NCI-H2171 (cell line): ENCODE measurements around the gene ADAMTS20.
A peak's percentile ranks its signal among the peaks of the same experiment; 100 is the strongest.
"Not testable (repeated sequence)": the region's sequence is repeated elsewhere in the genome, so short reads cannot be mapped to it uniquely, and the experiment has no call there.

Source experiments
- DNase-seq: peaks from one replicate; lab custom pipeline; 2025; lab: John Stamatoyannopoulos, UW

The ADAMTS20 gene

DNA sequence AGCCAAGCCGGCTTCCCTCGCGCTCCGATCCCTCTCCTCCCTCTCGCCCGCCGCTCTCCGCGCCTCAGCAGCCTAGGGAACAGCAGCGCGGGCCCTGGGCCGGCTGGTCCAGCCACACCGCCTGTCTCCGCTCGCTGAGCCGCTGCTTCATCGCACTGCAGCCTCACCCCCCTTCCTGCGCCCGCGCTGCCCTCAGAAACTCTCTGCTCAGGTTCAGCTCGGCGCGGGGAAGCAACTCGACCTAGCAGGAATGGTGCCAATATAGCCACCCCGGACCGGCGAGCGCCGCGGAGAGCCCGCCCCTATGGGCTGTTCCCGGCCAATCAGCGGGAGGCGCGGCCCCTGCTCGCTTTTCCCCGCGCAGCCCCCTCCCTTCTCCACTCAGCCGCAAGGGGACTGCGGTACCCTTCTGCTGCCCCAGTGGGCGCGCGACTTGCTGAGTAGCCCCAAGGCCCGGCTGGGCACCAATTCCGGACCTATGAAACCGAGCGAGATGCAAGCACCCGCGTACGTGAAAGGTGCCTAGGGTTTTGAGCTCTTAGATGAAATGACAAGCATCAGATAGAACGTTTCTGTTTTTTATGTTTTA, at the start of gene ADAMTS20:
ADAMTS20 (minus strand) TSS at position 233 of the 589 bp plus-strand sequence. CDS start 282 bp downstream, outside the sequence.
- DNase-seq, result peak; percentile 42

DNA sequence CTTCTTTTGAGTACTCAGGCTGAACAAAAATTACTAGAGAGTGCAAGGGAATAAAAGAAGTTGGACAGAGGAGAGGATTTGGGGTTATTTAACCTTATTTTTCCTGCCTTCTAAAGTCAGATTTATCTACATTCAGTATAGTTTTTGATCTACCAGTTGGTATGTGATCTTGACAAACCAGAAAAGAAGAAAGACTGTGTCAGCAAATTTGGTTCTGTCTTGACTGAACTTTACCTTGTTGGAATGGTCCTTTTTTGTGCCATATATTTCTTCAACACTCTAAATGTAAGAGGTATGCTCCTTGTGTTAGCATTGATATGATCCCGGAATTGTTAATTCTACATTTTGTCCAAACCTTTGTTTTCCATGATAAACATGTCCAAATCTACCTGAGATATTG, 47.7 kb upstream of the ADAMTS20 start:
- no peak for DNase-seq

DNA sequence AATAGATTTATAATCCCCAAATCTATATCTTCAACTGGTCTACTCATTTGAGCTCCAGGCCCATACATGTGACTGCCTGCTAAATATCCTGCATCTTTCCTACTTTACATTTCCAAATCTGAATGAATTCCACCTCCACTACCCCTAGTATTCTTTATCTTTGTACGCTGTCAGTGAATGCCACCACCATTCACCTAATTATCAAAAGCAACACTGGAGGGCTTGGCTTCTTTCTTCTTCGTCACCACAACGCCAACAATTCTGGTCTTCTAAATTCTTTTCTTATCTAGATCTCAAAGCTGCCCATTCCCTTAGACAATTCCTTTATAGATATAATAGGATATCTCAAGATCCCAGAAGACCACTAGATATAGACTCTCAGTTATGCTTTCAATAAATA, 47.1 kb upstream of the ADAMTS20 start:
- no peak for DNase-seq

- DNase-seq, result no peak
Measured at GRCh38 chr12:43590307-43590706, 38.3 kb upstream of the ADAMTS20 start.

GRCh38 chr12:43586646-43587245, 34.7 kb upstream of the ADAMTS20 start:
- peak; percentile 43 for DNase-seq

DNA sequence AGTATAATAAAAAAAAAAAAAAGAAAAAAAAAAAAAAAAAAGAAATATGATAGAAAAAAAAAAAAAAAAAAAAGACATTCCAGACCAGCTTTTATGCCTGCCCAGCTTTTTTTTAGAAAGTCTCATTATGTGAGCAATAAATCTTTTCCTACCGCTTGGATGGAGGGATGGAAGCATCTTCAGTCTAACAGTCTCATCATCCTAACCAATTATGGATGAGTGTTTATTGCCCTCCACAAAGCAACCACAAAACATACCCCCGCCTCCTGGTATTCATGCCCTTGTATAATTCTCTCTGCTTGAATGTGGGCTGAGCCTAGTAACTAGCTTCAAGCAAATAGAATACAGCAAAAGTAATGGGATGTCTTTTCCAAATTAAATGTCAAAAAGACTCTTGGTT, 33.7 kb upstream of the ADAMTS20 start:
- DNase-seq, result no peak

GRCh38 chr12:43580601-43581000, 28.6 kb upstream of the ADAMTS20 start:
- DNase-seq, result no peak

DNA sequence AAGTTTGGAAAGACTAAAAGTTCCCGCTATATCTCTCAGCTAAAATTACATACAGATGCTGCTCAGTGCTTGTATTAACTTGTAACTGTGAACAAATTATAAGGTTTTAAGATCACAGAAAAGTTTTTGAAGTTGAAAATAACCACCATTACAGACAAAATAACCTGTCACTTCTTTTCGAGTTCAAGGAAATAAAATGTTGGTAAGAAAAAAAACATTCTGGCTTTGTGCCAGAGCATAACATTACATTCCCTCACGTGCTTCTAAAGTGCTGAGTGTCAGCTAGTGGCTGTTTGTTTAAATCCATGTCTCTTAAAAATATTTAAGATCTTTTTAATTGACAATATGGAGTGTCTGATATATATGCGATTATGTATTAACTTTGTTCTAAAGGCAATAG, 27.2 kb upstream of the ADAMTS20 start:
- DNase-seq, result no peak

DNA sequence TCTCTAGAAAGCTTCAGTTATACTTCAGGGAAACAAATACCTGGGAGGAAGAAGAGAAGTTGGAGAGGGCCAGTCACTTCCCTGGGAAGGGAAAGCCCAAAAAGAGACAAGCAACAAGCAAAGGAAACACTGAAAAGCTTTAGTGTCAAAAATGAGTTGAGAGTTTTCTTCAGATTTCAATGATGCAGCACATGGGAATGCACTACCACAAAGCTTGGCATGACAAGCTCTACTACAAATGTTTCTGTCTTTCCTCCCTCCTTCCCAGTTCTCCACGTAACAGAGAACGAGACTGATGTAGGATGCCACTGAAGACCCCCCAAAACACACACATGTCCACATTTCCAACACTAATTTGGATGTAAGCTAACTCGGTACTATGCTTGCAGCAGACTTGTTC, 26.8 kb upstream of the ADAMTS20 start:
- DNase-seq, result no peak

GRCh38 chr12:43577381-43577780, 25.4 kb upstream of the ADAMTS20 start:
- DNase-seq, result no peak

DNA sequence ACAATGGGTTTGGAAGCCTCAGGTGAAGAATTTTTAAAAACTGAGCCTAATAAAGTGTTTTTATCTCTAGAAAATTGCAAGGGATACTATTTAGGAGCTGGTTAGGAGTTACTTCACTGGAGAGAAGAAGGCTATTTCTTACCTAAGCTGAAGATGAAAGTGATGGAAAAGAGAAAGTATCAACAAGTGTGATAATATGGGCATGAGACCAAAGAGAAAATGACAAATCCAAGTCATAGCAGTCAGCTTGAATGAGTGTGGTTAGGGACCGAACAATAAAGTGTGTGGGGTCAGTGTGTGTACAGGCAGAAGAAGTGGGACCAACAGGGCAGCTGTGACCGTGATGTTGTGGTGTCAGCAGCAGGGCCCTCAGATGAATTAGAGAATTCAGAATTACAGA, 24.2 kb upstream of the ADAMTS20 start:
- DNase-seq, result no peak

- no peak for DNase-seq
Measured at GRCh38 chr12:43571885-43572284, 19.9 kb upstream of the ADAMTS20 start.

GRCh38 chr12:43556057-43556456, 4.1 kb upstream of the ADAMTS20 start:
- DNase-seq, result no peak

DNA sequence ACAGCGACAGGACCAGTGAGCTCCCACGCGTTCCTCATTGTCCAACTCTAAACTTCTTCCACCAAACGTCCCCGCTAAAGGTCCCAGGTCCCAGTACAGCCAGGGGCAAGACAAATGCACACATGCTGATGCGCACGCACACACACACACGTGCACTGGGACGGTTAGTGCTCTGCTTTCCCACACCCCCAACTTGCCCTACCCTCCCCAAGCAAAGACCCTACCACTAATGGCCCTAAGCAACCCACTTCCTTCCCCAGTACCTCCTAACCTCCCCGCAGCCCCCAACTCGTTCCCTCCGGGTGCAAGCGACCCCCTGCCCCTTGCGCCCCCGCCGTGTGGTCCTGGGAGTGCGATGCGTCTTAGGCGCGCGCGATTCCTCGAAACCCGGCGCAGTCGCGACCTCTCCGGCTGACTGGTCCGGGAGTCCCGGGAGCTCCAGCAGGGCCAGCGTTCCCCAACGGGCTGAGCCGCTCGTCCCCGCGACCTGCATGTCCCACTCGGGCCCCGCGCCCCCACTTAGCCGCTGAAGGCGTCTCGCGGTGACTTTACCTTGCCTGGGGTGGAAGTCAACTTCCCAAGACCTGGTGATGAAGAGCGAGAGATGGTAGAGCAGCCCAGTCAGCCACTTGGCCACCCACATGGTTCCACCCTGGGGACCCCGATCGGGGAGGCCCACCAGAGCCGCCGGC, 578 bp downstream of the ADAMTS20 start:
- peak; percentile 34 for DNase-seq

- DNase-seq, result no peak
Measured at GRCh38 chr12:43550831-43551271, 1.2 kb downstream of the ADAMTS20 start.

DNA sequence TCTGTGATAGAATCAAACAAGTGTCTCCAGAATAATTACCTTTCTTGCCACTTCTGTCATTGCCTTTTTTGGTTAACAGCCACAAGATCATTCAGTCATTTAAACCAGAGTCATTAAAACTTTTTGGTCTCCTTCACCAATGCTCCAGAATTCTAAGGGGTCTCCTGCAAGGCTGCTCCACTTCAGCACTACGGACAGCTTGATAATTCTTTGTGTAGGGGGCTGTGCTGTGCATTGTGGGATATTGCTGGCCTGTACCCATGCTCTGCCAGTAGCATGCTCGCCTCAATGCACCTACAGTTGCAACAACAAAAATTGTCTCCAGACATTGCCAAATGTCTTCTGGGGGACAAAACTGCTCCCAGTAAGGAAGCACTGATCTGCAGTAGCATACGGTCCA, 7.3 kb downstream of the ADAMTS20 start:
- DNase-seq, result no peak

- DNase-seq, result peak; percentile 53
Measured at GRCh38 chr12:43540470-43540869, 11.5 kb downstream of the ADAMTS20 start.

DNA sequence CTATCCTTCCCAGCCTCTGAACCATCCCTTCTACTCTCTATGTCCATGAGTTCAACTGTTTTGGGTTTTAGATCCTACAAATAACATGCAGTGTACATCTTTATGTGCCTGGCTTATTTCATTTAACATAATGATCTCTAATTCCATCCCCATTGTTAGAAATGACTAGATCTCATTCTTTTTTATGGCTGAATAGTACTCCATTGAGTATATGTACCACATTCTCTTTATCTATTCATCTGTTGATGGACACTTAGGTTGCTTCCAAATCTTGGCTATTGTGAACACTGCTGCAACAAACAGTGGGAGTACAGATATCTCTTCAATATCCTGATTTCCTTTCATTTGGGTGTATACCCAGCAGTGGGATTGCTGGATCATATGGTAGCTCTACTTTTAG, 14.3 kb downstream of the ADAMTS20 start:
- DNase-seq, result not testable (repeated sequence)

- DNase-seq, result no peak
Measured at GRCh38 chr12:43516045-43516444, 36.0 kb downstream of the ADAMTS20 start.

- DNase-seq, result no peak
Measured at GRCh38 chr12:43501703-43502102, 50.3 kb downstream of the ADAMTS20 start.

DNA sequence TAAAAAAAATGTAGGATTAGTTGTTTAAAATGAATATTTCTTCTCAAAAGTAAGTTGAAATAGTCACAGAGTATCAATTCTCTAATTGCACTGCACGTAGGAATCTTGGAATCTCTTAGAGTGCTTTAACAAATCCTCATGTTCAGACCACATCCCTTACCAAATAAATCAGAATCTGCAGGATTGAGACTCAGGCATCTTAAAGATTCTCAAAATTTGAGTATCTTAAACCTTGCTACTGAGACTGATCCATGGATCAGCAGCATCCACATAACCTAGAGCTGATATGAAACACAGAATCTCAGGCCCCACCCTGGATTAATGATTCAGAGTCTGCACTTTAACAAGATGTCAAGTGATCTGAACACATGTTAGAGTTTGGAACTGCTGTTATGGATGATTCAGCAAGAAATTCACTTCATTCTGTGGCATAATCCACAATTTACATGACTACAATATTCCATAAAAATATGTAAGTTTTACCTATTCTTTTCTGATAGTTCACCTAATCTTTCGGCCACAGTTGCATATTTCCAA, 58.7 kb downstream of the ADAMTS20 start:
- no peak for DNase-seq

DNA sequence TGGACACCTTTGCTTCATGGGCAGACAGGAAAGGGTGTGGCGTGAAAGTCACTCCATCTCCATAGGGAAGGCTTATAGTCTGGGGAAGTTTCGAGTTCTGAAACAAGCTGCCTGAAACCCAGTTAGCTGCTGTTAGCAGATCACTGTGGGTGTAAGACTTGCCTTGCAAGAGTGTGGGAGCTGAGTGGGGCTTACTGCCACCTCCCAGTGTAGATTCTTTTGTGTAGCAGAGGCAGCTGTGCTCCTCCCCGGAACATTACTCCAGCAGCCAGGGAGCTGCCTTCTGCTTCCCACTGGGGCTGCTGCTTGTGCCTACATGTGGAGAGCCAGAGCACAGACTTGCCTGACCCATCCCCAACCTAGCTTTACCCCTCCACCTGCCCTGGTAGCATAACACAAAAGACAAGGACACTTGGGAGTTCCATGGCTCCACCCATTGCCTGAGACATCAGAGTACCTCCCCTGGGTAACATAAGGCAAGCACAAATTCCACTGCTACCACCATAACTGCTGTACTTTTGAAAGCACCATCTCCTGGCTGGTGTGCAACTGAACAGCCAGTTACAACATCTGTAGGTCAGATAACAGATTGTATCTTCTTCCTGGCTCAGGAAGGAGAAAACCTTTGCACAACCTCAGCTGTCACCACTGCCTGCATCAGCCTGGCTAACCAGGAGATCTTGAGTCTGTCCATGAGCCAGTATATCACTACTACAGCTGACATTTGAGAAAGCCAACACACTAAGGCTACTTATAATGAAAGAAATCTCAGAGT, 69.5 kb downstream of the ADAMTS20 start:
- no peak for DNase-seq
